Measurements from ENCODE around the gene ACSS2. TPM values are rescaled to one million over a fixed set of nuclear protein-coding genes. Genes with fewer than 3 reads are reported as not detected.

ACSS2 gene
- 51.3 and 59.4 TPM in 2 replicates for total RNA-seq

- Mint-ChIP-seq H3K4me3 (ENCODE audit: low read depth) (peak within 1 kb of the TSS; percentile 95), H3K9me3 (no peaks in the 10 kb centered on the region), H3K27ac (peak within 1 kb of the TSS; percentile 84), H3K4me1 (ENCODE audit: low read depth) (peaks cover 65% of the 10 kb centered on the region), H3K36me3 (ENCODE audit: low read depth) (peaks cover 4% of the 10 kb centered on the region), H3K27me3 (ENCODE audit: low read depth) (peaks cover 2% of the 10 kb centered on the region)
- DNase-seq (ENCODE audit: low spot score), result peak; percentile 96
- intact Hi-C loops (cut with micrococcal nuclease), result loop anchor here (1.0 to 2.0 kb wide), 5 partner anchors 15 to 573 kb away; partner anchors contain the start of genes AHCY, NCOA6 and TRPC4AP
Observed at GRCh38 chr20:34876406-34877282, at the start of gene ACSS2. Gene ACSS2 (plus strand): TSS chr20:34876612. CDS start chr20:34876646, 34 bp downstream.

- no peak for DNase-seq (ENCODE audit: low spot score)
- intact Hi-C loops (cut with micrococcal nuclease), result loop anchor here (10.0 kb wide), 2 partner anchors 266 to 586 kb away; partner anchors contain the start of genes TRPC4AP and UQCC1
- Mint-ChIP-seq H3K9me3 (no peaks in the 10 kb centered on the region), H3K36me3 (ENCODE audit: low read depth) (peaks cover 3% of the 10 kb centered on the region), H3K4me1 (ENCODE audit: low read depth) (peaks cover 14% of the 10 kb centered on the region), H3K27ac (no peak overlapping the region), H3K4me3 (ENCODE audit: low read depth) (no peak overlapping the region), H3K27me3 (ENCODE audit: low read depth) (peaks cover 21% of the 10 kb centered on the region)
Observed at GRCh38 chr20:34829191-34829590, 47.2 kb upstream of the ACSS2 start.

- Mint-ChIP-seq H3K27me3 (ENCODE audit: low read depth) (peaks cover 23% of the 10 kb centered on the region), H3K4me3 (ENCODE audit: low read depth) (no peak overlapping the region), H3K9me3 (no peaks in the 10 kb centered on the region), H3K36me3 (ENCODE audit: low read depth) (no peaks in the 10 kb centered on the region), H3K4me1 (ENCODE audit: low read depth) (peaks cover 7% of the 10 kb centered on the region), H3K27ac (no peak overlapping the region)
- DNase-seq (ENCODE audit: low spot score), result no peak
- intact Hi-C loops (cut with micrococcal nuclease), result no loop called here
Observed at GRCh38 chr20:34831936-34832335, 44.5 kb upstream of the ACSS2 start.

GRCh38 chr20:34834459-34834893, 41.9 kb upstream of the ACSS2 start:
- intact Hi-C loops (cut with micrococcal nuclease), result loop anchor here (2.0 kb wide), 1 partner anchor 120 kb away; the partner anchor contains the start of genes GSS and MYH7B
- Mint-ChIP-seq H3K36me3 (ENCODE audit: low read depth) (no peaks in the 10 kb centered on the region), H3K27me3 (ENCODE audit: low read depth) (peaks cover 22% of the 10 kb centered on the region), H3K4me3 (ENCODE audit: low read depth) (no peak overlapping the region), H3K27ac (no peak overlapping the region), H3K9me3 (no peaks in the 10 kb centered on the region), H3K4me1 (ENCODE audit: low read depth) (peaks cover 4% of the 10 kb centered on the region)
- no peak for DNase-seq (ENCODE audit: low spot score)

GRCh38 chr20:34842143-34842542, 34.3 kb upstream of the ACSS2 start:
- peaks cover 18% of the 10 kb centered on the region for H3K27me3 Mint-ChIP-seq (ENCODE audit: low read depth)
- no peak overlapping the region for H3K27ac Mint-ChIP-seq
- intact Hi-C loops (cut with micrococcal nuclease), result no loop called here
- no peak overlapping the region for H3K4me3 Mint-ChIP-seq (ENCODE audit: low read depth)
- H3K9me3 Mint-ChIP-seq, result no peaks in the 10 kb centered on the region
- H3K4me1 Mint-ChIP-seq (ENCODE audit: low read depth), result no peaks in the 10 kb centered on the region
- H3K36me3 Mint-ChIP-seq (ENCODE audit: low read depth), result no peaks in the 10 kb centered on the region
- DNase-seq (ENCODE audit: low spot score), result no peak

- Mint-ChIP-seq H3K9me3 (no peaks in the 10 kb centered on the region), H3K27me3 (ENCODE audit: low read depth) (peaks cover 18% of the 10 kb centered on the region), H3K4me3 (ENCODE audit: low read depth) (no peak overlapping the region), H3K36me3 (ENCODE audit: low read depth) (no peaks in the 10 kb centered on the region), H3K27ac (no peak overlapping the region), H3K4me1 (ENCODE audit: low read depth) (peaks cover 1% of the 10 kb centered on the region)
- DNase-seq (ENCODE audit: low spot score), result no peak
- intact Hi-C loops (cut with micrococcal nuclease), result no loop called here
Observed at GRCh38 chr20:34843421-34843820, 33.0 kb upstream of the ACSS2 start.

GRCh38 chr20:34848597-34848996, 27.8 kb upstream of the ACSS2 start:
- peaks cover 1% of the 10 kb centered on the region for H3K4me1 Mint-ChIP-seq (ENCODE audit: low read depth)
- H3K27ac Mint-ChIP-seq, result no peak overlapping the region
- no peaks in the 10 kb centered on the region for H3K9me3 Mint-ChIP-seq
- no peak overlapping the region for H3K4me3 Mint-ChIP-seq (ENCODE audit: low read depth)
- no peak for DNase-seq (ENCODE audit: low spot score)
- peaks cover 6% of the 10 kb centered on the region for H3K36me3 Mint-ChIP-seq (ENCODE audit: low read depth)
- no peaks in the 10 kb centered on the region for H3K27me3 Mint-ChIP-seq (ENCODE audit: low read depth)
- intact Hi-C loops (cut with micrococcal nuclease), result no loop called here

GRCh38 chr20:34849778-34850177, 26.6 kb upstream of the ACSS2 start:
- Mint-ChIP-seq H3K36me3 (ENCODE audit: low read depth) (peaks cover 6% of the 10 kb centered on the region), H3K27me3 (ENCODE audit: low read depth) (no peaks in the 10 kb centered on the region), H3K9me3 (no peaks in the 10 kb centered on the region), H3K4me1 (ENCODE audit: low read depth) (peaks cover 1% of the 10 kb centered on the region), H3K27ac (no peak overlapping the region), H3K4me3 (ENCODE audit: low read depth) (no peak overlapping the region)
- intact Hi-C loops (cut with micrococcal nuclease), result no loop called here
- DNase-seq (ENCODE audit: low spot score), result no peak

GRCh38 chr20:34850969-34851368, 25.4 kb upstream of the ACSS2 start:
- Mint-ChIP-seq H3K27me3 (ENCODE audit: low read depth) (no peaks in the 10 kb centered on the region), H3K36me3 (ENCODE audit: low read depth) (peaks cover 6% of the 10 kb centered on the region), H3K27ac (no peak overlapping the region), H3K4me1 (ENCODE audit: low read depth) (peaks cover 1% of the 10 kb centered on the region), H3K9me3 (no peaks in the 10 kb centered on the region), H3K4me3 (ENCODE audit: low read depth) (no peak overlapping the region)
- DNase-seq (ENCODE audit: low spot score), result no peak
- intact Hi-C loops (cut with micrococcal nuclease), result no loop called here

- H3K4me3 Mint-ChIP-seq (ENCODE audit: low read depth), result no peak overlapping the region
- H3K36me3 Mint-ChIP-seq (ENCODE audit: low read depth), result peaks cover 6% of the 10 kb centered on the region
- intact Hi-C loops (cut with micrococcal nuclease), result no loop called here
- no peaks in the 10 kb centered on the region for H3K9me3 Mint-ChIP-seq
- peaks cover 1% of the 10 kb centered on the region for H3K4me1 Mint-ChIP-seq (ENCODE audit: low read depth)
- no peak for DNase-seq (ENCODE audit: low spot score)
- H3K27me3 Mint-ChIP-seq (ENCODE audit: low read depth), result no peaks in the 10 kb centered on the region
- no peak overlapping the region for H3K27ac Mint-ChIP-seq
Observed at GRCh38 chr20:34852298-34852697, 24.1 kb upstream of the ACSS2 start.

GRCh38 chr20:34859367-34859766, 17.0 kb upstream of the ACSS2 start:
- Mint-ChIP-seq H3K4me1 (ENCODE audit: low read depth) (no peaks in the 10 kb centered on the region), H3K4me3 (ENCODE audit: low read depth) (no peak overlapping the region), H3K36me3 (ENCODE audit: low read depth) (peaks cover 4% of the 10 kb centered on the region), H3K27ac (no peak overlapping the region), H3K27me3 (ENCODE audit: low read depth) (no peaks in the 10 kb centered on the region), H3K9me3 (no peaks in the 10 kb centered on the region)
- intact Hi-C loops (cut with micrococcal nuclease), result no loop called here
- no peak for DNase-seq (ENCODE audit: low spot score)

- no peak overlapping the region for H3K27ac Mint-ChIP-seq
- no peaks in the 10 kb centered on the region for H3K9me3 Mint-ChIP-seq
- H3K4me3 Mint-ChIP-seq (ENCODE audit: low read depth), result no peak overlapping the region
- H3K36me3 Mint-ChIP-seq (ENCODE audit: low read depth), result peaks cover 4% of the 10 kb centered on the region
- no peak for DNase-seq (ENCODE audit: low spot score)
- no peaks in the 10 kb centered on the region for H3K4me1 Mint-ChIP-seq (ENCODE audit: low read depth)
- no peaks in the 10 kb centered on the region for H3K27me3 Mint-ChIP-seq (ENCODE audit: low read depth)
- intact Hi-C loops (cut with micrococcal nuclease), result no loop called here
Observed at GRCh38 chr20:34859826-34860545, 16.4 kb upstream of the ACSS2 start.

Measured in activated T-helper 2 cell treated with anti-CD3 and anti-CD28 coated beads, Interferon-gamma antibody, Interleukin-2, Interleukin-4, amounts not matched to agents 10 μg/mL and 5 μg/mL and 100 μg/mL, durations not matched to agents 14 hours and 24 hours and 36 hours (primary cell).